HL-60/S4 (cell line): ENCODE measurements around the gene SLC8A2.

Experiments used
- in situ Hi-C: fragments of 300-500 bp; cut with MboI; formaldehyde crosslinking; loops from 2 replicates; pipeline ENCODE4 v1.14.3; 2022; ENCODE audit warnings: low sequenced_read_pairs

SLC8A2 gene

GRCh38 chr19:47461876-47462275, 9.8 kb downstream of the SLC8A2 start:
- in situ Hi-C loops = no loop called here

- in situ Hi-C loops = no loop called here
These were observed 12.2 kb downstream of the SLC8A2 start for GRCh38 chr19:47459477-47459876.

- in situ Hi-C loops = no loop called here
These were observed 13.0 kb downstream of the SLC8A2 start for GRCh38 chr19:47458672-47459071.

GRCh38 chr19:47456721-47457474, 14.8 kb downstream of the SLC8A2 start:
- in situ Hi-C loops = no loop called here

GRCh38 chr19:47450478-47450877, 21.2 kb downstream of the SLC8A2 start:
- in situ Hi-C loops = no loop called here

- in situ Hi-C loops = loop anchor here (10.0 kb wide), 1 partner anchor 96 kb away; no protein-coding TSS in a partner anchor
These were observed 23.3 kb downstream of the SLC8A2 start for GRCh38 chr19:47448360-47448727.

- in situ Hi-C loops = loop anchor here (10.0 kb wide), 1 partner anchor 97 kb away; no protein-coding TSS in a partner anchor
These were observed 24.0 kb downstream of the SLC8A2 start for GRCh38 chr19:47447470-47448359.

GRCh38 chr19:47446534-47447469, 24.9 kb downstream of the SLC8A2 start:
- in situ Hi-C loops = loop anchor here (10.0 kb wide), 1 partner anchor 98 kb away; no protein-coding TSS in a partner anchor

- in situ Hi-C loops = loop anchor here (10.0 kb wide), 1 partner anchor 99 kb away; no protein-coding TSS in a partner anchor
These were observed 25.7 kb downstream of the SLC8A2 start for GRCh38 chr19:47445937-47446402.

GRCh38 chr19:47445527-47445926, 26.2 kb downstream of the SLC8A2 start:
- in situ Hi-C loops = loop anchor here (10.0 kb wide), 1 partner anchor 99 kb away; no protein-coding TSS in a partner anchor

- in situ Hi-C loops = loop anchor here (10.0 kb wide), 1 partner anchor 100 kb away; no protein-coding TSS in a partner anchor
These were observed 27.3 kb downstream of the SLC8A2 start for GRCh38 chr19:47444388-47444821.

- in situ Hi-C loops = loop anchor here (10.0 kb wide), 1 partner anchor 101 kb away; no protein-coding TSS in a partner anchor
These were observed 28.4 kb downstream of the SLC8A2 start for GRCh38 chr19:47443331-47443730.

GRCh38 chr19:47438793-47439220, 32.9 kb downstream of the SLC8A2 start:
- in situ Hi-C loops = loop anchor here (5.0 kb wide), 1 partner anchor 258 kb away; no protein-coding TSS in a partner anchor

GRCh38 chr19:47437500-47437899, 34.2 kb downstream of the SLC8A2 start:
- in situ Hi-C loops = loop anchor here (5.0 kb wide), 1 partner anchor 260 kb away; no protein-coding TSS in a partner anchor

- in situ Hi-C loops = loop anchor here (5.0 kb wide), 1 partner anchor 260 kb away; no protein-coding TSS in a partner anchor
These were observed 34.8 kb downstream of the SLC8A2 start for GRCh38 chr19:47436712-47437401.

GRCh38 chr19:47435883-47436417, 35.7 kb downstream of the SLC8A2 start:
- in situ Hi-C loops = loop anchor here (5.0 kb wide), 1 partner anchor 261 kb away; no protein-coding TSS in a partner anchor

GRCh38 chr19:47435196-47435595, 36.5 kb downstream of the SLC8A2 start:
- in situ Hi-C loops = loop anchor here (5.0 kb wide), 1 partner anchor 262 kb away; no protein-coding TSS in a partner anchor

- in situ Hi-C loops = no loop called here
These were observed 37.6 kb downstream of the SLC8A2 start for GRCh38 chr19:47434088-47434487.

GRCh38 chr19:47433121-47433520, 38.6 kb downstream of the SLC8A2 start:
- in situ Hi-C loops = no loop called here
